Measurements from ENCODE around the gene UBN1.
A peak's percentile ranks its signal among the peaks of the same experiment; 100 is the strongest.

UBN1 gene

DNA sequence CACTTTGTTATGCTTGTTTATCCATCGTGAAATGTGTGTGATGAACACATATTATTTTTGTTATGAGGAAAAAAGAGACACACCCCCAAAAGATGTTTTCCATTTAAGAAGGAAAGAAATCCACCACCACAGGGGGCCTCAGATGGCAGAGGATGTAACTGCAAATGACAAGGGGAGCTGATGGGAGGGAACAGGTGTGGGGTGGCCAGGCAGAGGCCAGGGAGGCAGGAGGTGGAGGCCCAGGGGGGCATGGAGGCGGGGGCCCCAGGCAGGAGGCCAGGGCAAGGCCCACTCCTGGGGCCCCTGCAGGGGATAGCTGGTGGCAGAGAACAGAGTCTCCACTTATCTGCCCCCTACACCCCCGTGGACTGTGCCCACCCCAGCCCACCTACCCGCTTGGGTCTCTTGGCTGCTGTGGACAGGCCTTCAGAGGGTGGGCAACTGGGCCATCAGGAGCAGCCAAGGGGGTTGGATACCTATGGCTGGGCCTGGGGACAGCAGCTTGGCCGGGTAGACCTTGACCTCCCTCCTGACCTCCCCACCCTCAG is 61.6 kb downstream of the UBN1 start:
- Histone ChIP-seq H3K36me3 (ENCODE audit: control insufficient read depth in 2 of 2, insufficient read depth in 1 of 2, low read length in 2 of 2) (no peaks in the 10 kb centered on the region), H3K27ac (ENCODE audit: extremely low read depth, low read depth, low read length) (no peak overlapping the region), H3K9me3 (ENCODE audit: control insufficient read depth, insufficient read depth, low read depth, low read length) (no peaks in the 10 kb centered on the region), H3K4me3 (ENCODE audit: low read depth, low read length) (no peak overlapping the region), H3K4me1 (ENCODE audit: control insufficient read depth, insufficient read depth, low read length) (no peaks in the 10 kb centered on the region)
- ChIA-PET POLR2A (no interaction called here), CTCF (no interaction called here)
- TF ChIP-seq PRDM1 (tag by site-specific recombination; IDR thresholded peaks at IDR 0.05) (no peak), EGR2 (tag by site-specific recombination; IDR thresholded peaks at IDR 0.05; ENCODE audit: low read depth) (0 out of 2 replicates have a peak, but pooled peaks have one; percentile 11), GLIS1 (tag by site-specific recombination; IDR thresholded peaks at IDR 0.05) (peak; percentile 87), ZNF223 (tag by site-specific recombination; IDR thresholded peaks at IDR 0.05) (no peak), ZFHX2 (tag by site-specific recombination; conservative IDR thresholded peaks at IDR 0.05) (0 out of 2 replicates have a peak, but pooled peaks have one; percentile 19), ZNF792 (tag by site-specific recombination; IDR thresholded peaks at IDR 0.05) (no peak)

DNA sequence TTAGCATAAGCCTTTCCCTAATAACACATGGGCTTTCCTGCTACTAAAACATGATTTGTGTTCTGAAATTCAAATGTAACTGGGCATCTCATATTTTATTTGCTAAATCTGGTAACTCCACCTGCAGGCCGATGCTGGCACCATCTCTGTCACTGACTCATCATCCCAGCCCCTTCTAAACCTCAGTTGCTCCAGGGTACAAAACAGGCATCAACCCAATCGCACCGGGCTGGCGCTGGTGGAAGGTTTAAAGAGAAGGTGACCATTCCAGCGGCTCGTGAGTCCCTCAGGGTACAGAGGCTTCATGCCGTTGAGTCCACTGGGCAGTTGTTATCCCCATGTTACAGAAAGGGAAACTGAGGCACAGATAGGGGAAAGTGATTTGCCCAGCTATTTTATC is 62.5 kb downstream of the UBN1 start:
- CTCF ChIA-PET = no interaction called here
- TF ChIP-seq ZNF426 (tag by site-specific recombination; IDR thresholded peaks at IDR 0.05) (no peak), KLF7 (tag by site-specific recombination; IDR thresholded peaks at IDR 0.05; ENCODE audit: borderline replicate concordance) (no peak), ZNF654 (tag by site-specific recombination; IDR thresholded peaks at IDR 0.05; ENCODE audit: low read depth) (peak; percentile 10; the same call in 1 of the 2 replicates), ZNF133 (tag by site-specific recombination; IDR thresholded peaks at IDR 0.05) (no peak)

DNA sequence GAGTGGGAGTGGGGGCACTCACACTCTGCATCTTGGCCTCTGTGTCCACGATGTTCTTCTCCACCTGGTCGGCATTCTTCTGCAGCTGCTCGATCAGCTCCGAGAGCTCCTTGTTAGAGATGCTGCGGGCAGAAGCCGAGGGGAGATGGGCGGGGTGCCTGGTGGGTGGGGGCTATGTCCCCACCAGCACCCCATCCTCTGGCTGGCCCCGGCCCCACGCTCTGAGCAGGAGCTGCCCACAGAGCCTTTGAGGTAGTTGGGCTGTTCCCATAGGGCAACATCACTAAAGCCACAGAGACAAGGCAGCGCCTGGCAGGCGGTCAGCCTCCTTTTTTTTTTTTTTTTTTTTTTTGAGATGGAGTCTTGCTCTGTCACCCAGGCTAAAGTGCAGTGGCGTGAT is 63.5 kb downstream of the UBN1 start:
- no peaks in the 10 kb centered on the region for H3K36me3 ChIP-seq (ENCODE audit: control insufficient read depth in 2 of 2, insufficient read depth in 1 of 2, low read length in 2 of 2)
- ChIA-PET POLR2A (no interaction called here), CTCF (interaction anchor here (0.6 kb wide), 1 partner anchor 77 kb away, joined by 3 read pairs; no protein-coding TSS in a partner anchor)
- H3K4me1 ChIP-seq (ENCODE audit: control insufficient read depth, insufficient read depth, low read length) = no peaks in the 10 kb centered on the region
- H3K9me3 ChIP-seq (ENCODE audit: control insufficient read depth, insufficient read depth, low read depth, low read length) = no peaks in the 10 kb centered on the region
- TF ChIP-seq ZNF350 (tag by site-specific recombination; IDR thresholded peaks at IDR 0.05) (no peak), KLF8 (tag by site-specific recombination; IDR thresholded peaks at IDR 0.05) (no peak), ZNF658 (tag by site-specific recombination; IDR thresholded peaks at IDR 0.05) (no peak), ZNF558 (tag by site-specific recombination; IDR thresholded peaks at IDR 0.05) (no peak), ZBTB7A (tag by site-specific recombination; IDR thresholded peaks at IDR 0.05; ENCODE audit: low read depth) (no peak), ZNF341 (tag by site-specific recombination; IDR thresholded peaks at IDR 0.05; ENCODE audit: low read depth) (no peak), ZNF184 (tag by site-specific recombination; IDR thresholded peaks at IDR 0.05) (no peak), ZNF529 (tag by site-specific recombination; IDR thresholded peaks at IDR 0.05; ENCODE audit: insufficient replicate concordance) (no peak), ZNF239 (tag by site-specific recombination; IDR thresholded peaks at IDR 0.05) (no peak), SP7 (tag by site-specific recombination; IDR thresholded peaks at IDR 0.05) (no peak), ZXDB (tag by site-specific recombination; IDR thresholded peaks at IDR 0.05) (no peak)
- TF ChIP-seq, protein P1, sequence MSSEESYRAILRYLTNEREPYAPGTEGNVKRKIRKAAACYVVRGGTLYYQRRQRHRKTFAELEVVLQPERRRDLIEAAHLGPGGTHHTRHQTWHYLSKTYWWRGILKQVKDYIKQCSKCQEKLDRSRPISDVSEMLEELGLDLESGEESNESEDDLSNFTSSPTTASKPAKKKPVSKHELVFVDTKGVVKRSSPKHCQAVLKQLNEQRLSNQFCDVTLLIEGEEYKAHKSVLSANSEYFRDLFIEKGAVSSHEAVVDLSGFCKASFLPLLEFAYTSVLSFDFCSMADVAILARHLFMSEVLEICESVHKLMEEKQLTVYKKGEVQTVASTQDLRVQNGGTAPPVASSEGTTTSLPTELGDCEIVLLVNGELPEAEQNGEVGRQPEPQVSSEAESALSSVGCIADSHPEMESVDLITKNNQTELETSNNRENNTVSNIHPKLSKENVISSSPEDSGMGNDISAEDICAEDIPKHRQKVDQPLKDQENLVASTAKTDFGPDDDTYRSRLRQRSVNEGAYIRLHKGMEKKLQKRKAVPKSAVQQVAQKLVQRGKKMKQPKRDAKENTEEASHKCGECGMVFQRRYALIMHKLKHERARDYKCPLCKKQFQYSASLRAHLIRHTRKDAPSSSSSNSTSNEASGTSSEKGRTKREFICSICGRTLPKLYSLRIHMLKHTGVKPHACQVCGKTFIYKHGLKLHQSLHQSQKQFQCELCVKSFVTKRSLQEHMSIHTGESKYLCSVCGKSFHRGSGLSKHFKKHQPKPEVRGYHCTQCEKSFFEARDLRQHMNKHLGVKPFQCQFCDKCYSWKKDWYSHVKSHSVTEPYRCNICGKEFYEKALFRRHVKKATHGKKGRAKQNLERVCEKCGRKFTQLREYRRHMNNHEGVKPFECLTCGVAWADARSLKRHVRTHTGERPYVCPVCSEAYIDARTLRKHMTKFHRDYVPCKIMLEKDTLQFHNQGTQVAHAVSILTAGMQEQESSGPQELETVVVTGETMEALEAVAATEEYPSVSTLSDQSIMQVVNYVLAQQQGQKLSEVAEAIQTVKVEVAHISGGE (tag by site-specific recombination; conservative IDR thresholded peaks at IDR 0.05; ENCODE audit: low read depth) = no peak
- H3K4me3 ChIP-seq (ENCODE audit: low read depth, low read length) = no peak overlapping the region
- H3K27ac ChIP-seq (ENCODE audit: extremely low read depth, low read depth, low read length) = no peak overlapping the region

More for the DNA sequence above, 62.5 kb downstream of the UBN1 start:
- H3K4me3 ChIP-seq (ENCODE audit: low read depth, low read length) = no peak overlapping the region
- no peaks in the 10 kb centered on the region for H3K36me3 ChIP-seq (ENCODE audit: control insufficient read depth in 2 of 2, insufficient read depth in 1 of 2, low read length in 2 of 2)
- no peaks in the 10 kb centered on the region for H3K9me3 ChIP-seq (ENCODE audit: control insufficient read depth, insufficient read depth, low read depth, low read length)
- no peak overlapping the region for H3K27ac ChIP-seq (ENCODE audit: extremely low read depth, low read depth, low read length)
- POLR2A ChIA-PET = no interaction called here
- H3K4me1 ChIP-seq (ENCODE audit: control insufficient read depth, insufficient read depth, low read length) = no peaks in the 10 kb centered on the region

Data from HEK293 (cell line).